Fibroblast of lung (primary cell): ENCODE data around the gene HS3ST6. TPM values are rescaled to one million over a fixed set of nuclear protein-coding genes. Genes with fewer than 3 reads are reported as not detected.
"Not testable (repeated sequence)": the region's sequence is repeated elsewhere in the genome, so short reads cannot be mapped to it uniquely, and the experiment has no call there.

ENCODE experiments used
- DNase-seq, 2 donors: peaks; one replicate each; pipeline versions ENCODE4 v3.0.0 to v3.0.0-alpha.2; 2010; ENCODE audit warnings: low read depth in 2 of 2
- H2AFZ ChIP-seq: 2 replicates; pipeline ENCODE4 v1.5.1; 2012; ENCODE audit warnings: low read length, control low read depth, inconsistent platforms
- H3K27ac ChIP-seq: 2 replicates; pipeline ENCODE4 v1.5.1; 2011; ENCODE audit warnings: low read length, control low read depth; ENCODE audit not compliant: insufficient read depth
- H3K27me3 ChIP-seq: 2 replicates; pipeline ENCODE4 v1.5.1; 2011; ENCODE audit warnings: mild to moderate bottlenecking, low read length; ENCODE audit not compliant: control insufficient read depth, insufficient read depth
- H3K36me3 ChIP-seq: 2 replicates; pipeline ENCODE4 v1.5.1; 2011; ENCODE audit warnings: low read length; ENCODE audit not compliant: control insufficient read depth, insufficient read depth
- H3K4me1 ChIP-seq: 2 replicates; pipeline ENCODE4 v1.5.1; 2011; ENCODE audit warnings: low read length; ENCODE audit not compliant: control insufficient read depth, insufficient read depth; ENCODE audit errors: extremely low read depth
- H3K4me2 ChIP-seq: 2 replicates; pipeline ENCODE4 v1.5.1; 2011; ENCODE audit warnings: low read length, control low read depth; ENCODE audit not compliant: insufficient read depth; ENCODE audit errors: extremely low read depth
- H3K4me3 ChIP-seq, 4 experiments: fragments of 200-600 bp in 1 of 4; sonication (generic) in 1 of 4; replicated peaks in 1 of 4; 2 replicates each; pipeline ENCODE4 v1.5.1; 2011 to 2016; ENCODE audit warnings: low read length in 4 of 4, low read depth in 3 of 4, mild to moderate bottlenecking in 3 of 4, control low read depth in 2 of 4, inconsistent platforms in 1 of 4, mixed read lengths in 1 of 4; ENCODE audit not compliant: insufficient read depth in 1 of 4; ENCODE audit errors: control extremely low read depth in 1 of 4
- H3K79me2 ChIP-seq: 2 replicates; pipeline ENCODE4 v1.5.1; 2012; ENCODE audit warnings: mild to moderate bottlenecking, low read length, inconsistent platforms; ENCODE audit not compliant: control insufficient read depth, insufficient read depth
- H3K9ac ChIP-seq: 2 replicates; pipeline ENCODE4 v1.5.1; 2011; ENCODE audit warnings: mild to moderate bottlenecking, low read length, control low read depth; ENCODE audit not compliant: insufficient read depth
- H3K9me3 ChIP-seq: 2 replicates; pipeline ENCODE4 v1.5.1; 2012; ENCODE audit warnings: low read depth, low read length; ENCODE audit not compliant: control insufficient read depth, insufficient read depth
- H4K20me1 ChIP-seq: 2 replicates; pipeline ENCODE4 v1.5.1; 2011; ENCODE audit warnings: low read length; ENCODE audit not compliant: control insufficient read depth, insufficient read depth; ENCODE audit errors: extremely low read depth
- EZH2 ChIP-seq: IDR thresholded peaks from 2 replicates; pipeline ENCODE4 v1.5.1; 2012; ENCODE audit warnings: low read length, control low read depth, mild to moderate bottlenecking; ENCODE audit errors: missing control alignments
- polyA plus RNA-seq, 2 donors: library from polyadenylated mRNA; depleted of rRNA in 1 of 2; stranded (reverse) in 1 of 2; unstranded in 1 of 2; fragments of >200 nt; gene quantifications; 2 replicates each; pipeline ENCODE4 v1.2.1, GENCODE V29; 2011 to 2012; ENCODE audit warnings: missing spikeins in 1 of 2
- total RNA-seq: library from RNA; depleted of rRNA; stranded (reverse); fragments of >200 nt; gene quantifications from 2 replicates; pipeline ENCODE4 v1.2.1, GENCODE V29; 2014
- TF ChIP-seq, protein P1 (sequence below), 2 donors: IDR thresholded peaks in 1 of 2; conservative IDR thresholded peaks in 1 of 2; 1 replicate in 1 of 2; 2 replicates in 1 of 2; pipeline ENCODE4 v1.5.1; 2011 to 2012; ENCODE audit warnings: low read length in 2 of 2, control low read depth in 1 of 2, inconsistent platforms in 1 of 2, low read depth in 1 of 2, mild to moderate bottlenecking in 1 of 2

The HS3ST6 gene
- total and polyA plus RNA-seq, 2 donors (not counting 1 experiment from before 2014, with no cell fraction given): not detected

GRCh38 chr16:1884155-1884760 is 34.0 kb downstream of the HS3ST6 start:
- H3K4me1 ChIP-seq: no peaks in the 10 kb centered on the region
- no peaks in the 10 kb centered on the region for H3K36me3 ChIP-seq

DNA sequence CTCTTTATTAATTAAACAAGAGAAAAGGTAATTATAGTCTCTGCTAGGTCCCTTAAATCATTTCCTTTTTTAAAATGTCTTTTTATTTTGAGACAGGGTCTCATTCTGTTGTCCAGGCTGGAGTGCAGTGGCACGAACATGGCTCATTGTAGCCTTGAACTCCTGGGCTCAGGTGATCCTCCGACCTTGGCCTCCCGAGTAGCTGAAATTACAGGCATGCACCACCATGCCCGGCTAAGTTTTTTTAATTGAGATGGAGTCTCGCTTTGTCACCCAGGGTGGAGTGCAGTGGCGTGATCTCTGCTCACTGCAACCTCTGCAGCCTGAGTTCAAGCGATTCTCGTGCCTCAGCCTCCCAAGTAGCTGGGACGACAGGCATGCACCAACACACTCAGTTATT is 37.0 kb downstream of the HS3ST6 start:
- H3K36me3 ChIP-seq, H3K79me2 ChIP-seq, H3K4me1 ChIP-seq, H4K20me1 ChIP-seq, H2AFZ ChIP-seq, H3K9ac ChIP-seq, H3K27me3 ChIP-seq, H3K4me2 ChIP-seq, H3K4me3 ChIP-seq, DNase-seq, H3K27ac ChIP-seq, H3K9me3 ChIP-seq: not testable (repeated sequence)

More at GRCh38 chr16:1884155-1884760, 34.0 kb downstream of the HS3ST6 start:
- TF ChIP-seq, protein P1, sequence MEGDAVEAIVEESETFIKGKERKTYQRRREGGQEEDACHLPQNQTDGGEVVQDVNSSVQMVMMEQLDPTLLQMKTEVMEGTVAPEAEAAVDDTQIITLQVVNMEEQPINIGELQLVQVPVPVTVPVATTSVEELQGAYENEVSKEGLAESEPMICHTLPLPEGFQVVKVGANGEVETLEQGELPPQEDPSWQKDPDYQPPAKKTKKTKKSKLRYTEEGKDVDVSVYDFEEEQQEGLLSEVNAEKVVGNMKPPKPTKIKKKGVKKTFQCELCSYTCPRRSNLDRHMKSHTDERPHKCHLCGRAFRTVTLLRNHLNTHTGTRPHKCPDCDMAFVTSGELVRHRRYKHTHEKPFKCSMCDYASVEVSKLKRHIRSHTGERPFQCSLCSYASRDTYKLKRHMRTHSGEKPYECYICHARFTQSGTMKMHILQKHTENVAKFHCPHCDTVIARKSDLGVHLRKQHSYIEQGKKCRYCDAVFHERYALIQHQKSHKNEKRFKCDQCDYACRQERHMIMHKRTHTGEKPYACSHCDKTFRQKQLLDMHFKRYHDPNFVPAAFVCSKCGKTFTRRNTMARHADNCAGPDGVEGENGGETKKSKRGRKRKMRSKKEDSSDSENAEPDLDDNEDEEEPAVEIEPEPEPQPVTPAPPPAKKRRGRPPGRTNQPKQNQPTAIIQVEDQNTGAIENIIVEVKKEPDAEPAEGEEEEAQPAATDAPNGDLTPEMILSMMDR (conservative IDR thresholded peaks at IDR 0.05 in 1 of 2, IDR thresholded peaks at IDR 0.05 in 1 of 2; ENCODE audit: low read depth in 1 of 2, low read length in 2 of 2): peak in 1 of 2 donors; percentile 7
- TF ChIP-seq EZH2: no peak
- no peaks in the 10 kb centered on the region for H3K27me3 ChIP-seq
- H2AFZ ChIP-seq: no peak overlapping the region
- H3K27ac ChIP-seq: no peak overlapping the region
- no peak overlapping the region for H3K4me3 ChIP-seq
- H3K9ac ChIP-seq: no peak overlapping the region
- no peaks in the 10 kb centered on the region for H3K79me2 ChIP-seq
- no peak overlapping the region for H3K4me2 ChIP-seq
- DNase-seq: no peak
- no peaks in the 10 kb centered on the region for H3K9me3 ChIP-seq
- no peaks in the 10 kb centered on the region for H4K20me1 ChIP-seq

DNA sequence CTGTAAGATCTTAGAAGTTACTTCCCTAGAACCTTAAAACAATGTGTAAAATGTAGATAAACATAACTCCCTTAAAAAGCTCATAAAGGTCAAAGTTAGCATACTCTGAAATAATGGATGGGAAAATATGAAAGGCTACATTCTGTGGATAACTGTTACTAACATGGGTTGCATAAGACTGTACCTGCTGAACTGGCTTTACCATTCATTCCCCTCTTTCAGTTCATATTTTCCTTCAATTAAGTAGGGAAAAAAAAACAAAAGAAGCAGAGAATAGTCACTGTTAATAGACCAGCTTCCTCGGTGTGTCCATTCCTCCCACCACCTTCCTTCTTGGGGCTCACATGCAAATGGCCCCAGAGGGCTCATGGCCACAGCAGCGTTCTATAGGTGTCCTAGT is 38.7 kb downstream of the HS3ST6 start:
- Histone ChIP-seq H2AFZ (no peak overlapping the region), H3K79me2 (no peaks in the 10 kb centered on the region)

More for the DNA sequence above, 38.7 kb downstream of the HS3ST6 start:
- Histone ChIP-seq H3K4me1 (no peaks in the 10 kb centered on the region), H3K27me3 (peaks cover 12% of the 10 kb centered on the region), H3K36me3 (no peaks in the 10 kb centered on the region), H3K4me3 (no peak overlapping the region), H3K9me3 (no peaks in the 10 kb centered on the region), H4K20me1 (no peaks in the 10 kb centered on the region), H3K4me2 (no peak overlapping the region), H3K27ac (no peak overlapping the region), H3K9ac (no peak overlapping the region)
- DNase-seq: no peak
- TF ChIP-seq EZH2: no peak
- TF ChIP-seq, protein P1 (conservative IDR thresholded peaks at IDR 0.05 in 1 of 2, IDR thresholded peaks at IDR 0.05 in 1 of 2; ENCODE audit: low read depth in 1 of 2, low read length in 2 of 2): no peak
